HG03460 (cell line): ENCODE measurements around the gene UBASH3B.

Experiments used
- ATAC-seq: cut with Tn5 transposase; IDR thresholded peaks from one replicate; pipeline ENCODE4 v1.9.1; 2021; ENCODE audit not compliant: unreplicated experiment

Gene UBASH3B

DNA sequence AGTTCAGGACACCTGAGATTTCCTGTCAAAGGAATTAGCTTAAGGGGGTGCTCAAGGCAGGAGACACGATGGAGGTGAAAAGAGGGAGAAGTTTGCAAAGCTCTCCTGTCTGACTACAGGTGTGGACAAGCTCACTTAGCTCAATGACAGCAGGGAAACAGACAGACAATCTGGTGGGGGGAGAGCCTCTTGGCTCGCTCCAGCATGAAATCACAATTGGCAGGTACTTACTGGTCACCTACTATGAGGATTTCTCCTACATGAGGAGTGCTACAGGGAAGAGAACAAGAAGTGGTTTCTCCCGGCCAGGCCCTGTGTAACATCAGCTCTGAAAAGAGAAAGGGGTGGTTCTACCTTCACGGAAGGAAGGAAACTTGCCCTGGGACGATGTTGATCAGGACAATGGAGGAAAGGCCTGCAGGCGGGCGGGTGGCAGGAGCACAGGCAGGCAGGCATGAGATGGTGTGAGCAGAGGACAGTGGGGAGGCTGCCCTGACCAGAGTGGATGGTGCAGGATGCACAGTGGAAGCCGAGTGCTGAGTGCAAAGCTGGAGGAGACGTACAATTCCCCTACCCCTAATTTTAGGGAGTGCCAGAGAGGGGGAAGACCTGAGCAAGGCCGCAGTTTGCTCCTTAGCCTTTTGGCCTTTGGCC is 124.9 kb downstream of the UBASH3B start:
- no peak for ATAC-seq

DNA sequence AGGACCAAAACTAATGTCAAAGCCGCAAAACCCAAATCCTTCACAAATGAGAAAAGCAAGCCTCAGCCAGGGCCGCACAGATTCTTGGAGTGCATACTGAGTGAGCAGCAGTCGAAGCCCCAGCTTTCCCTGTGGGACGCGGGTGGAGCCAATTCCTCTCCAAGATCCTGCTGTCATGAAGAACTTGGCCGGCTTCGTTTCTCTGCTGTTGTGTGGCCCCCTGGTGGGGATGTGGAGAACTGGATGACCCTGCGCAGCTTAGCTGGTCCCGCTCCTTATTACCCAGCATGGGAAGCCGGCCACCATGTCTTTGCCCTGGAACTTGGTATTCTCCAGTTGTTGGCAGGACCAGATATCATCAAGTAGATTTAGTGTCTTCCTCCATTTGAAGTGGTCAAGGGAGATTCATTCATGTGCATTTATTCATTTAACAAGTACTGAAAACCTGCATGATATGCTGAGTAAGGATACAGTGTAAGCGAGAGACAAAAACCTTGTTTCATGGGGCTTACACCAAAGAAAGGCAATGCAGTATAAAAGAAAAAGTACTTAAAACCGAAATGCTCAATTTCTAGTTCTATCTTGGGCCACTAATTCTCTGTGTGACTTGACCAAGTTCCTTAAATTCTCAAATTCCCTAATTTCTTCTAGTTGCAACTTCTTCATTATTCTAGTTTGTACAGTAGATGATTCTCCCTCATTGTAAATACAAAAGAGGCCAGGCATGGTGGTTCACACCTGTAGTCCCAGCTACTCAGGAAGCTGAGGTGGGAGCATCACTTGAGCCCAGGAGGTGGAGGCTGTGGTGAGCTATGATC is 126.1 kb downstream of the UBASH3B start:
- ATAC-seq: peak; percentile 83

DNA sequence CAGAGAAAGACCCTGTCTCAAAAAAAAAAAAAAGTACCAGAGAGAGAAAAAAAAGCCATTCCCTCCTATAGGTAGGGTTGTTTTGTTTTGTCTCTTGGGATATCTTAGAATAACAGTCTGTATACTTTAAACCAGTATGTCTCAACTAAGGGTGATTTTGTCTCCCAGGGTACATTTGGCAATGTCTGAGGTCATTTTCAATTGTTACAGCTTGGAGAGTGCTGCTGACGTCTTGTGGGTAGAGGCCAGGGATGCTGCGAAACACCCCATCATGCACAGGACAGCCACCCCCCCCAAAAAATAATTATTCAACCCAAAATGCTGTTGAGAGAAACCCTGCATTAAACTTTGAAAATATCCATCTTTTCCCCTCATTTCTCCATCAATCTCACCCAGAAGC is 126.7 kb downstream of the UBASH3B start:
- ATAC-seq: no peak

- ATAC-seq: no peak
These were observed 128.9 kb downstream of the UBASH3B start for GRCh38 chr11:122784325-122784955.

- no peak for ATAC-seq
These were observed 129.6 kb downstream of the UBASH3B start for GRCh38 chr11:122785031-122785541.

- ATAC-seq: no peak
These were observed 131.4 kb downstream of the UBASH3B start for GRCh38 chr11:122786896-122787295.

DNA sequence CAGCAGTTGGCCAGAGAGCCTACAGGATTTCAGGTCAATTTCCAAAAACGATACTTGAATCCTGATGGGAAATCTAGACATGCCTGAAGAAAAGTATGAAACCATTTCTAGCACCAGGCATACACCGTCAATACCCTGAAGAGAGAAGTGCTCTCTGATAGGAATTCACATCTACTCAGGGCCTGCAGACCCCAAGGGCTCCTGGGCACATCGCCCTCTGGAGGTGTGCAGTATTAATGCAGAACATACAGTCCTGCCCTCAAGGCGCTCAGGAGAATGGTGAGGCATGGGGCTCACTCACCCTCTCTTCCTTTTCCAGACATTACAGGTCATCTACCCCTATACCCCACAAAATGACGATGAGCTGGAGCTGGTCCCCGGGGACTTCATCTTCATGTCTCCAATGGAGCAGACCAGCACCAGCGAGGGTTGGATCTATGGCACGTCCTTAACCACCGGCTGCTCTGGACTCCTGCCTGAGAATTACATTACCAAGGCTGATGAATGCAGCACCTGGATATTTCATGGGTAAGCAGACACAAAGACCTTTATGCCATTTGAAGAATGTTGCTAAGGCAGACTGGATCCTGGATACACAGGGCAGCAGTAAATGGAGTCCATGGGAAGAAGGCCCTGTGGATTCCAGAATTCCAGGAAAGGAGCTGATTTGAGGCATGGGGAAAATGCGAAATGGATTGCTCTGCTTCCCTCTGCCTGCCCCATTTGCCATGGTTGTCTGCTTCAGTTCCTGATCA is 133.4 kb downstream of the UBASH3B start:
- ATAC-seq: no peak

DNA sequence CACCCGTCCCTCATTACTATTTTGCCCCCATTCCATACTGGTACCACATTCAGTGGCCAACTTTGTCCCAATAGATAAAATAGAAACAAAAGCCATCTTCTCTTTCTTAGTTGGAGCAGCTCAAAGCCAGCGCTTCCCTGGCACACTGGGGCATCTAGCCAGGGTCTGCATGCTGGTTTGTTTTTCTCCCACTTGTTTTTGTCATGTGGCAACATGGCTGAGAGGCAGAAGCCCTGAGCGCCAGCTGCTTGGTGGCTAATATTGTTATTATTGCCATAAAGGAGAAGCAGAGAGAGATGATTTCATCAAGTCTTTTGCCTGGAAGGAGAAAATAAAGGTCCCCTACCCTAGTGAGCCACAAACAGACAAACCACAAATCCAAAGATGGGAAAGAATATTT is 134.4 kb downstream of the UBASH3B start:
- ATAC-seq: no peak

GRCh38 chr11:122791411-122791810 is 135.9 kb downstream of the UBASH3B start:
- no peak for ATAC-seq

DNA sequence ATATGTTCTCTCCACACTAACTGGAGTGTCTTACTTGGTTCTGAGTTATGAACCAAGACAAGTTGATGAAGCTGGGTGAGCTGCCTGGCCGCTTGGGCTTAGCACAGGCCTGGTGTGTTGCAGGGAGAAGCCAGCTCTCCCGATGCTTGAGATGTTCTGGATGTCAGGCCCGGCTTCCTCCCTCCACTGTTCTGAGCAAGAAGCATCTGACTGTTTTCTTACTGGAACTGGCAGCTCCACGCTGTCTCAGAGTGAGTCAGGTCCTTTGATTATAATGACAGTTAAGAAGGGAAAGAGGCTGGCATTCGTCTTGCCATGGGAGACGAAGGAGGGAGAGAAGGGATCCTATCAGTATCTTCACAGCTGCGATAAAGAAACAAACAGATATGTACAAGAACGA is 136.3 kb downstream of the UBASH3B start:
- no peak for ATAC-seq

DNA sequence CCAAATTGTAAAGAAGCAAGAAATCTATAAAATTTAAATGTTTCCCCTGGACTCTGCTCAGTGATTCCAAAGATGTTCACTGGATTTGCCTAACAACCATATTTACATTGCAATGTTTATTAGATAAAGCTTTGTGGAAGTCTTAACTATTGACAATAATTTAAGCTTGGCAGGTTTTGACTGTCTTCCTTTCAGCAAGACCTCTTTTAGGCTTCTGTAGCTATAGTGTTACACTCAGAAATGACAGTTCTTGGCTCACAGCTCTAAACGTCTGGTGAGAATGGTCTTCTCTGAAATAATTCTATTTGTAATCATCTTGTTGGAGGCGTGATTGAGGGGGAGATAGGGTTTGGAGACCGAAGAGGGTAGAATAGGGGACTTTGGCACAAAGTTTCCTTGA is 138.0 kb downstream of the UBASH3B start:
- no peak for ATAC-seq

- ATAC-seq: no peak
These were observed 139.8 kb downstream of the UBASH3B start for GRCh38 chr11:122795307-122795706.

- peak; percentile 65 for ATAC-seq
These were observed 140.7 kb downstream of the UBASH3B start for GRCh38 chr11:122796128-122796717.

- ATAC-seq: no peak
These were observed 142.1 kb downstream of the UBASH3B start for GRCh38 chr11:122797651-122798050.

DNA sequence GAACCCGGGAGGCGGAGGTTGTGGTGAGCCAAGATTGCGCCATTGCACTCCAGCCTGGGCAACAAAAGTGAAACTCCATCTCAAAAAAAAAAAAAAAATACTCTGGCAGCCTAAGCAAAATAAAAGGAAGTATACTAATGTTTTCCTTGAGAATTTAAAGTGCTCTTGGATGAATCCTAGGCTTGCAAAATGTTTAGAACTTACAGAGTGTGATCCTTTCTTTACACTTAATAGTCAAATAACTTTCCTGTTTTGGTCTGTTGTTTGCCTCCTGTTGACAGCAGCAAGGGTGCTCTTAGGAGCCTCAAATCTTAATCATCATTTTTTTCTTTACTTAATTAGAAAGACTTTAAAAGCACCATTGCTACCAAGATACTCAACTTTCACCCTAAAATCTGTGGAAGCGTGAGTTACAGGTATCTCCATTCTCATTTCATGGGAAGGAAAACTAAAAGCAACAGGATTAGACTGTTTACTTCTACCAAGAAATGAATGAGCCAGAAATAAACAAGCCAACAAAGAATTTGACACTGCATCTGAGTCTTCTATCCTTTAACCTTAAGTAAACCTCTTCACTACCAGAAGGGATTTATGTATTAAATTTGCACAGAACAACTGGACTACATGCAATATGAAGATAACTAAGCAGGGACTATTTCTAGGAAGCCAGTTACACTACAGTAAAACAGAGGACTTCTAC is 144.0 kb downstream of the UBASH3B start:
- no peak for ATAC-seq

DNA sequence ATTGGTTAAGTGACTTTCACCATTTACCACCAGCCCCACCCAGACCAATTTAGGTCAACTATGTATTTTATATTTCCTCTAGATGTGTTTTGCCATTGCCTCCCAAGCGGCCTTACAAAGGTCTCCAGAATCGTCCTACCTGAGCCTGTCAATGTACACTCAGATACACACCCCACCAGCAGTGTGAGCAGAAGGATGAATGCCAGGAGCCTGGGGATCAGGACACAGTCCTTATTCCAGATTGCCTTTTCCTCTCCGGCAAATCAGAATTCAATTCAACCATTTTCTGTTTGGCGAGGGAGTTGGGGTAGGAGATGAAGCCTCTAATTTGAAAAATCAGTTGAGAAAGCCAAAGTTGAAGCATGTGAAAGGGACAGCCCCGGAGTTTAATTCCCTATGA is 147.4 kb downstream of the UBASH3B start:
- no peak for ATAC-seq

DNA sequence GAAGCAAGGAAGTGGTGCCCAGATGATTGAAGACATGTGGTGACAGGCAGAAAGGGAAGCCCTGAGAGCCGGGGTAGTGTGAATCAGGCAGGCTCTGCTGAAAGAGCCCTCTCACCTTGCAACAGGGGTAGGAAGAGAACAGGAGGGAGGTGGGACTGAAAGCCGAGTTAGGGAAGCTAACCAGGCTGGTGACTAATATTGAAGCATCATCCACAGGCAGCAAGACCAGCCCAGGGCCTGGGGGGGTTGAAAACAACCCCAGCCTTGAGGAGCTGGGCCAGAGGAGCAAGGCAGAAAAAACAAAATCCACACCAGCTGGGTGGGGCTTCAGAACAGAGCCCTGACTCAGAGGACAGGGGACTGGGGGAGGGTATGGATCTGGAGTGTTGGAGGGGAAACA is 147.8 kb downstream of the UBASH3B start:
- no peak for ATAC-seq

GRCh38 chr11:122803716-122804115 is 148.2 kb downstream of the UBASH3B start:
- no peak for ATAC-seq

GRCh38 chr11:122804161-122804560 is 148.6 kb downstream of the UBASH3B start:
- ATAC-seq: no peak

DNA sequence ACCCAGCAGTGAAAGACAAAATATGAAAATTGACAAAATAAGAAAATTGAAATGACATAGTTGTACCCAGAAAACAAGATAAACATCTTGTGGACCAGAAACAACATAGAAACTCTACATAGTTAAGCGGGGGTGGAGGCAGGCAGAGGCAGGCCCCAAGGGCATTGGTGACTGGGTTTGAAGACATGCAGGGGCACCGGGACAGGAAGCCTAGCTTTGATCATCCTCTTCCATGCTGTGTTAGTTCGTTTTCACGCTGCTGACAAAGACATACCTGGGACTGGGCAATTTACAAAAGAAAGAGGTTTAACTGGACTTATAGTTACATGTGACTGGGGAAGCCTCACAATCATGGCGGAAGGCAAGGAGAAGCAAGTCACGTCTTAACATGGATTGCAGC is 149.3 kb downstream of the UBASH3B start:
- ATAC-seq: peak; percentile 49
